ENCODE data around the gene ZNF628.

- TF ChIP-seq CTCF (IDR thresholded peaks at IDR 0.05), result no peak
- no peak for TF ChIP-seq ZFX (IDR thresholded peaks at IDR 0.05; ENCODE audit: borderline replicate concordance)
Observed at GRCh38 chr19:55519451-55520311, 43.3 kb downstream of the ZNF628 start.

Data from 22Rv1 (cell line).